Breast epithelium (tissue), 4 donors: ENCODE results near the gene CTNND2. TPM values are rescaled to one million over a fixed set of nuclear protein-coding genes. Genes with fewer than 3 reads are reported as not detected.

Experiments
- DNase-seq, 2 donors: peaks; one replicate each; pipeline ENCODE4 v3.0.0-alpha.2; 2019; ENCODE audit warnings: low spot score in 2 of 2
- H3K27ac ChIP-seq, 2 donors: fragments of 200-600 bp; sonication (generic) in 1 of 2; one replicate each; pipeline ENCODE4 v1.5.1; 2016 to 2019; ENCODE audit warnings: mild to moderate bottlenecking in 1 of 2
- H3K27me3 ChIP-seq, 2 donors: fragments of 200-600 bp; sonication (generic) in 1 of 2; one replicate each; pipeline versions ENCODE4 v1.5.1 to v1.6.0; 2017 to 2019; ENCODE audit warnings: control low read depth in 1 of 2, mild to moderate bottlenecking in 1 of 2
- H3K36me3 ChIP-seq: fragments of 200-600 bp; one replicate; pipeline ENCODE4 v1.5.1; 2019
- H3K4me1 ChIP-seq, 2 donors: fragments of 200-600 bp; sonication (generic); one replicate each; pipeline ENCODE4 v1.5.1; 2016 to 2019; ENCODE audit warnings: control low read depth in 1 of 2
- H3K4me3 ChIP-seq, 3 donors: fragments of 200-600 bp; sonication (generic); 1 replicate in 2 of 3; 2 replicates in 1 of 3; pipeline ENCODE4 v1.5.1; 2016 to 2019; ENCODE audit warnings: mild to moderate bottlenecking in 3 of 3, moderate library complexity in 2 of 3
- H3K9me3 ChIP-seq, 2 donors: fragments of 200-600 bp; sonication (generic) in 1 of 2; one replicate each; pipeline ENCODE4 v1.5.1; 2016 to 2019; ENCODE audit warnings: control low read depth in 1 of 2
- CTCF ChIP-seq, 3 donors: fragments of 450-650 bp; IDR thresholded peaks; one replicate each; pipeline ENCODE4 v1.5.1; 2016 to 2017; ENCODE audit warnings: antibody characterized with exemption in 3 of 3, mild to moderate bottlenecking in 3 of 3, moderate library complexity in 3 of 3
- POLR2A ChIP-seq: fragments of 450-650 bp; IDR thresholded peaks from one replicate; pipeline ENCODE4 v1.6.1; 2016; ENCODE audit warnings: antibody characterized with exemption, mild to moderate bottlenecking, moderate library complexity
- POLR2AphosphoS5 ChIP-seq, 3 donors: sonication (generic); formaldehyde crosslinking; IDR thresholded peaks; one replicate each; pipeline ENCODE4 v1.6.1; 2017; ENCODE audit warnings: antibody characterized with exemption in 3 of 3
- intact Hi-C: fragments of 100-400 bp; cut with DNase I; formaldehyde crosslinking; loops from one replicate; pipeline ENCODE4 v1.15.1; 2023; ENCODE audit warnings: low total_unique reads
- total RNA-seq, 3 donors: library from RNA; depleted of rRNA; stranded (reverse); fragments of >200 nt; gene quantifications; one replicate each; pipeline ENCODE4 v1.1.0, GENCODE V29; 2016

CTNND2 gene
- total RNA-seq, 3 donors from 2014 or later, result 3.3 to 6.0 TPM; not detected in 1

DNA sequence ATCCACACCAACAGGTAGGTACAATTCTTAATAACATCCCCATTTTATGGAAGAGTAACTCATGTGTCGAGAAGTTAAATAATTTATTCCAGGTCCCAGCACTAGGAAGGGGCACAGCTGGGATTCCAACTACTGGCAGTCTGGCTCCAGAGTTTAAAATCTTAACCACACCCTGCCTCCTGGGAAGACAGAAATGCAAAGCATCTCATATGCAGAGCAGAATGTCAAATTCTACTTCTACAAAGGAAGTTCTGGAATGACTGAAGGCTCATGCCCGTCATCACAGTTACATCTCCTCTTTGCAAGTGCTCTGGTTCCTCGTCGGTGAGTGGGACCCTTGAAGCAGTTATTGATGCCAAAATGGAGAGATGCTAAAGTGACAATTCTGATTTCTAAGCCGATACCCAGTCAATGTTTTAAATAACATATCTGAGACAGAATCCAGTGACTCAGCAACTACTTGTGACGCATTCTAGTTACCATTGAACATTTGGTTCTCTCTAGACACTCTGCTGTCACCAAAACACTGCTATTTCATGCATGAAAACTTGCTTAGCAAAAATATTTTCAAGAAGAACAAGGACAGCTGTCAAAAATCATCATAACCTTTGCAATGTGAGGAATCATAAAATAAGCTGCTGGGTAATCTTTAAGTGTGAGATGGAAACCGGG is 412.7 kb downstream of the CTNND2 start:
- no peak for DNase-seq
- intact Hi-C loops, result no loop called here
- H3K4me3 ChIP-seq, result no peak overlapping the region
- H3K4me1 ChIP-seq, result no peaks in the 10 kb centered on the region
- H3K9me3 ChIP-seq, result no peaks in the 10 kb centered on the region
- no peaks in the 10 kb centered on the region for H3K36me3 ChIP-seq
- no peak for TF ChIP-seq POLR2AphosphoS5 (IDR thresholded peaks at IDR 0.05)
- TF ChIP-seq POLR2A, result no peak
- no peak for TF ChIP-seq CTCF (IDR thresholded peaks at IDR 0.05)
- no peaks in the 10 kb centered on the region for H3K27me3 ChIP-seq
- no peak overlapping the region for H3K27ac ChIP-seq

- Histone ChIP-seq H3K4me3 (no peak overlapping the region), H3K4me1 (no peaks in the 10 kb centered on the region), H3K27ac (no peak overlapping the region), H3K9me3 (no peaks in the 10 kb centered on the region), H3K27me3 (no peaks in the 10 kb centered on the region), H3K36me3 (no peaks in the 10 kb centered on the region)
- intact Hi-C loops, result no loop called here
- no peak for DNase-seq
- TF ChIP-seq CTCF (IDR thresholded peaks at IDR 0.05) (no peak), POLR2AphosphoS5 (IDR thresholded peaks at IDR 0.05) (no peak), POLR2A (no peak)
These were observed 420.6 kb downstream of the CTNND2 start for GRCh38 chr5:11483630-11484029.

DNA sequence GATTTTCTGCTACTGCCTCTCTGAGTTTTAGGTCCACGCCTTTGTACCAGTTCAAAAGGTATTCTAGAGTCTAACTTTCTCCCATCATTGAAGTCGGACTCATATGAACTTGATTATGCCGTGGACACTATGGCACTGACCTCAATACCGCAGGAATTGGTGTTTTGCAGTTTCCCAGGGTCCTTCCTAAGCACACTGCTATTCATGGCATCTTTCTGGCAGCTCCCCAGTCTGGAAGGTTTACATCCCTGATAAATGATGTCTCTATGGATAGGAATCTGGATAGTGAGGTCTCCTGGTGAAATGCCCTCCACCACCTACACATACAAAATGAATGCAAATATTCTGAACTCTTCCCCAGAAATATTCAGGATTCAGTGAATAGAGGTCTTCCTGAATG is 422.2 kb downstream of the CTNND2 start:
- no peaks in the 10 kb centered on the region for H3K4me1 ChIP-seq
- no peaks in the 10 kb centered on the region for H3K36me3 ChIP-seq
- H3K4me3 ChIP-seq, result no peak overlapping the region
- no peak for TF ChIP-seq CTCF (IDR thresholded peaks at IDR 0.05)
- no peak for TF ChIP-seq POLR2AphosphoS5 (IDR thresholded peaks at IDR 0.05)
- TF ChIP-seq POLR2A, result no peak
- no peaks in the 10 kb centered on the region for H3K27me3 ChIP-seq
- intact Hi-C loops, result no loop called here
- H3K27ac ChIP-seq, result no peak overlapping the region
- no peaks in the 10 kb centered on the region for H3K9me3 ChIP-seq
- DNase-seq, result no peak

GRCh38 chr5:11477786-11478185 is 426.5 kb downstream of the CTNND2 start:
- intact Hi-C loops, result no loop called here
- no peak for DNase-seq
- no peak overlapping the region for H3K27ac ChIP-seq
- H3K27me3 ChIP-seq, result no peaks in the 10 kb centered on the region
- no peaks in the 10 kb centered on the region for H3K9me3 ChIP-seq
- no peak for TF ChIP-seq POLR2A
- TF ChIP-seq CTCF (IDR thresholded peaks at IDR 0.05), result no peak
- TF ChIP-seq POLR2AphosphoS5 (IDR thresholded peaks at IDR 0.05), result no peak
- no peaks in the 10 kb centered on the region for H3K36me3 ChIP-seq
- H3K4me3 ChIP-seq, result no peak overlapping the region
- no peaks in the 10 kb centered on the region for H3K4me1 ChIP-seq

GRCh38 chr5:11476866-11477265 is 427.4 kb downstream of the CTNND2 start:
- Histone ChIP-seq H3K4me1 (no peaks in the 10 kb centered on the region), H3K27ac (no peak overlapping the region), H3K4me3 (no peak overlapping the region), H3K27me3 (no peaks in the 10 kb centered on the region), H3K9me3 (no peaks in the 10 kb centered on the region), H3K36me3 (no peaks in the 10 kb centered on the region)
- TF ChIP-seq POLR2AphosphoS5 (IDR thresholded peaks at IDR 0.05) (no peak), POLR2A (no peak), CTCF (IDR thresholded peaks at IDR 0.05) (no peak)
- intact Hi-C loops, result no loop called here
- no peak for DNase-seq
